Testis (tissue), 2 donors: ENCODE measurements around the gene SPEF2.

Experiments
- POLR2A ChIP-seq: fragments of 450-650 bp; IDR thresholded peaks from one replicate; pipeline ENCODE4 v1.6.1; 2017; ENCODE audit warnings: antibody characterized with exemption, mild to moderate bottlenecking, moderate library complexity
- TF ChIP-seq, protein P1 (sequence below), 3 experiments: fragments of 450-650 bp in 2 of 3; fragments of 200-600 bp in 1 of 3; sonication (generic) in 1 of 3; IDR thresholded peaks; one replicate each; pipeline ENCODE4 v1.5.1; 2016 to 2019; ENCODE audit warnings: antibody characterized with exemption in 3 of 3, mild to moderate bottlenecking in 2 of 3, moderate library complexity in 1 of 3

DNA sequence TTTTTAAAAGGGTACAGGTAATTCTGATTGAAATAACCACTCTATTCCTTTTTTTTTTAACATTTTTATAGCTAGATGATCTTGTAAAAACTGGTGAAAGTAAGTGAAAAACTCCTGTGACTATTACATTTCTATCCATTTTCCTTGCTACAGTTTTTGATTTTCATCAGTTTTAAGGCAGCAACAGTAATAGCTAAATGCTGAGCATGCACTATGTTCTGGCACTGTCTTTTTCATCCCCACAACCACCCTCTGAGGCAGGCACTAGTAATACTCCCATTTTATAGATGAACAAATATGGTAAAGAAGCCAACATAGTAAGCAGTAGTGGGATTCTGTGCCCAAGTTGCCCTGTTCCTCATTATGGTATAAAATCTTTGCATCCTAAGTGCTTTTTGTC is 126.0 kb downstream of the SPEF2 start:
- TF ChIP-seq, protein P1, sequence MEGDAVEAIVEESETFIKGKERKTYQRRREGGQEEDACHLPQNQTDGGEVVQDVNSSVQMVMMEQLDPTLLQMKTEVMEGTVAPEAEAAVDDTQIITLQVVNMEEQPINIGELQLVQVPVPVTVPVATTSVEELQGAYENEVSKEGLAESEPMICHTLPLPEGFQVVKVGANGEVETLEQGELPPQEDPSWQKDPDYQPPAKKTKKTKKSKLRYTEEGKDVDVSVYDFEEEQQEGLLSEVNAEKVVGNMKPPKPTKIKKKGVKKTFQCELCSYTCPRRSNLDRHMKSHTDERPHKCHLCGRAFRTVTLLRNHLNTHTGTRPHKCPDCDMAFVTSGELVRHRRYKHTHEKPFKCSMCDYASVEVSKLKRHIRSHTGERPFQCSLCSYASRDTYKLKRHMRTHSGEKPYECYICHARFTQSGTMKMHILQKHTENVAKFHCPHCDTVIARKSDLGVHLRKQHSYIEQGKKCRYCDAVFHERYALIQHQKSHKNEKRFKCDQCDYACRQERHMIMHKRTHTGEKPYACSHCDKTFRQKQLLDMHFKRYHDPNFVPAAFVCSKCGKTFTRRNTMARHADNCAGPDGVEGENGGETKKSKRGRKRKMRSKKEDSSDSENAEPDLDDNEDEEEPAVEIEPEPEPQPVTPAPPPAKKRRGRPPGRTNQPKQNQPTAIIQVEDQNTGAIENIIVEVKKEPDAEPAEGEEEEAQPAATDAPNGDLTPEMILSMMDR (IDR thresholded peaks at IDR 0.05) = no peak
- TF ChIP-seq POLR2A = no peak
